Adrenal gland (tissue), 12 donors: ENCODE measurements around the gene ZNF8. TPM values are rescaled to one million over a fixed set of nuclear protein-coding genes. Genes with fewer than 3 reads are reported as not detected.
A peak's percentile ranks its signal among the peaks of the same experiment; 100 is the strongest.

Experiments
- DNase-seq, 7 donors: peaks; one replicate each; pipeline ENCODE4 v3.0.0-alpha.2; 2019 to 2020
- H3K27ac ChIP-seq, 5 donors: fragments of 200-600 bp; sonication (generic) in 4 of 5; 1 replicate in 3 of 5; 2 replicates in 2 of 5; pipeline versions ENCODE4 v1.5.1 to v1.8.0; 2016 to 2020; ENCODE audit warnings: mild to moderate bottlenecking in 1 of 5
- H3K27me3 ChIP-seq: fragments of 200-600 bp; 2 replicates; pipeline ENCODE4 v1.8.0; 2021
- H3K36me3 ChIP-seq, 2 donors: fragments of 200-600 bp; replicated peaks in 1 of 2; 1 replicate in 1 of 2; 2 replicates in 1 of 2; pipeline versions ENCODE4 v1.5.1 to v1.8.0; 2018 to 2022
- H3K4me1 ChIP-seq, 2 donors: fragments of 200-600 bp; replicated peaks in 1 of 2; 1 replicate in 1 of 2; 2 replicates in 1 of 2; pipeline versions ENCODE4 v1.5.1 to v1.8.0; 2018 to 2021
- H3K4me3 ChIP-seq, 4 donors: fragments of 200-600 bp; sonication (generic) in 3 of 4; one replicate each; pipeline ENCODE4 v1.5.1; 2016 to 2018
- H3K9me3 ChIP-seq, 3 donors: fragments of 200-600 bp; sonication (generic) in 1 of 3; replicated peaks in 1 of 3; 1 replicate in 2 of 3; 2 replicates in 1 of 3; pipeline versions ENCODE4 v1.5.1 to v1.8.0; 2016 to 2021
- CTCF ChIP-seq, 6 experiments: fragments of 450-650 bp in 4 of 6; fragments of 200-600 bp in 2 of 6; sonication (generic) in 1 of 6; IDR thresholded peaks; 1 replicate in 5 of 6; 2 replicates in 1 of 6; pipeline versions ENCODE4 v1.5.1 to v1.8.0; 2016 to 2021; ENCODE audit warnings: antibody characterized with exemption in 6 of 6, mild to moderate bottlenecking in 2 of 6, moderate library complexity in 1 of 6
- POLR2A ChIP-seq, 2 donors: fragments of 450-650 bp; IDR thresholded peaks; one replicate each; pipeline ENCODE4 v1.6.1; 2017; ENCODE audit warnings: antibody characterized with exemption in 2 of 2, mild to moderate bottlenecking in 2 of 2, moderate library complexity in 1 of 2
- WGBS, 4 donors: extraction: QIAGEN DNeasy Blood & Tissue Kit in 2 of 4; methylation state at CpG; one replicate each; pipeline versions ENCODE4 v1.1.5 to v1.1.7; 2013 to 2017; 5-methylcytosine and 5-hydroxymethylcytosine counted together
- intact Hi-C, 2 donors: fragments of 100-400 bp; cut with DNase I; formaldehyde crosslinking; loops; one replicate each; pipeline versions ENCODE4 v1.14.1 to v1.15.0; 2022 to 2023
- polyA plus RNA-seq, 3 donors: library from polyadenylated mRNA; stranded (reverse); fragments of 200-250 nt in 2 of 3; fragments of 350-450 nt in 1 of 3; fragmentation: Illumina TruSeq in 1 of 3; extraction: RNeasy Lipid Tissue Mini Kit (QIAGEN cat#74804) in 1 of 3; gene quantifications; one replicate each; pipeline ENCODE4 v1.2.3, GENCODE V29; 2013 to 2014
- total RNA-seq, 9 donors: library from RNA; depleted of rRNA in 4 of 9; stranded (reverse); fragments of >200 nt in 4 of 9; fragments of 120-200 nt in 1 of 9; fragmentation: NEBNext Ultra II Directional in 1 of 9; extraction: Animal tissue kit (Norgen Biotek cat#: 25700) in 1 of 9; gene quantifications; one replicate each; pipeline versions ENCODE4 v1.1.0 to v1.2.4, GENCODE V29; 2013 to 2023
- donor health status: healthy with polysubstance abuse.
- donor health status: Bipolar disorder and iron deficiency.
- donor health status: DM: yes; HTN: yes; CAD: no.
- donor health status: DM: no; HTN: no; CAD: no.
- donor health status: DM: no; HTN: no; CAD: no.
- donor health status: DM: yes; HTN: yes; CAD: no.

The ZNF8 gene
- total and polyA plus RNA-seq, 12 donors, result 1.6 to 8.6 (median 6.6) TPM

DNA sequence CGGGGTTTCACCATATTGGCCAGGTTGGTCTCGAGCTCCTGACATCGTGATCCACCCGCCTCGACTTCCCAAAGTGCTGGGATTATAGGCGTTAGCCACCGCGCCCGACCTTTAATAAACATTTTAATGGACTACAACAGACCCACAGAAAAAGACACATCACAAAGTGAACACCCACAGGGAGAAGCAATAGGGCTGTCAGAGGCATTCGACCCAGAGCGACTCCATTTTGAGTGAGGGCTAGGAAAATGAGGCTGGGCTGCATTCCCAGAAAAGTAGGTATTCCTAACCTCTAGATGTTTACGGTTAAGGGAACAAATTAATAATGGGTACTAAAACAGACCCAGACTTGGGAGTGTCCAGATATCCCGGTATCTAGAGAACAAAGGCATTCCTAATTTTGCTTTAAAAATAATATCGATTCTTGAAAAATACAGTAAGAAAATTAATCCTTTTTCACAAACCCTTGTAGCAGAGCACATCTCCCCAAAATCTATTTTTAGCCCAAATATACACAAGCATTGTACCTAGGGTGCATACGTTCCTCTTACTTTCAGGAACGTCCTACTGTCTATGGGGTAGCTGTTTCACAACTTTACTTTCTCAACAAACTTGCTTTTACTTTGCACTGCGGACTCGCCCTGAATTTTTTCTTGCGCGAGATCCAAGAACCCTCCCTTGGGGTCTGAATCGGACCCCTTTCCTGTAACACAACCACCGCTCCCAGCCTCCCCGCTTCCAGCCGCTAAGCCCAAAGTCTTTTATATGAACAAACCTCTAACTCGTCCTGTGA is 811 bp upstream of the ZNF8 start:
- WGBS, 4 donors, result 40 to 45% (median 44%) methylated on average over 24 to 25 of the region's 25 CpGs
- intact Hi-C loops, result no loop called here
- Histone ChIP-seq H3K27ac (peak overlapping the region; percentile 83 to 96 (median 89)), H3K4me1 (peaks cover 6 to 11% of the 10 kb centered on the region in 2 donors), H3K9me3 (peaks cover 0 to 18% (median 0%) of the 10 kb centered on the region in 3 donors), H3K36me3 (no peaks in the 10 kb centered on the region), H3K27me3 (no peaks in the 10 kb centered on the region), H3K4me3 (peak overlapping the region in 3 of 4 donors; percentile 74 to 75 (median 75))
- no peak for TF ChIP-seq POLR2A (IDR thresholded peaks at IDR 0.05)
- peak in 2 of 6 experiments; percentile 3 to 12 for TF ChIP-seq CTCF (IDR thresholded peaks at IDR 0.05)
- DNase-seq, result peak in 1 of 7 donors; percentile 59

- Histone ChIP-seq H3K9me3 (peaks cover 0 to 5% (median 0%) of the 10 kb centered on the region in 3 donors), H3K27ac (peak overlapping the region; percentile 83 to 96 (median 91)), H3K36me3 (no peaks in the 10 kb centered on the region), H3K4me3 (peak overlapping the region; percentile 21 to 75 (median 52)), H3K27me3 (no peaks in the 10 kb centered on the region), H3K4me1 (peaks cover 6 to 11% of the 10 kb centered on the region in 2 donors)
- intact Hi-C loops, result no loop called here
- TF ChIP-seq CTCF (IDR thresholded peaks at IDR 0.05) (no peak), POLR2A (IDR thresholded peaks at IDR 0.05) (peak in 1 of 2 donors; percentile 11)
- 3 to 14% (median 8%) methylated on average over 25 to 60 of the region's 60 CpGs for WGBS, 4 donors
- DNase-seq, result peak; percentile 83 to 97 (median 93)
Observed at GRCh38 chr19:58279042-58279924, 528 bp downstream of the ZNF8 start.

GRCh38 chr19:58279925-58280316 is 1.2 kb downstream of the ZNF8 start:
- no peak for DNase-seq
- no peaks in the 10 kb centered on the region for H3K36me3 ChIP-seq
- no peak for TF ChIP-seq CTCF (IDR thresholded peaks at IDR 0.05)
- no peak for TF ChIP-seq POLR2A (IDR thresholded peaks at IDR 0.05)
- H3K27me3 ChIP-seq, result no peaks in the 10 kb centered on the region
- intact Hi-C loops, result no loop called here
- H3K4me1 ChIP-seq, result peaks cover 6 to 11% of the 10 kb centered on the region in 2 donors
- H3K4me3 ChIP-seq, result peak overlapping the region in 1 of 4 donors; percentile 75
- no peaks in the 10 kb centered on the region for H3K9me3 ChIP-seq
- peak overlapping the region in 2 of 5 donors; percentile 91 to 92 for H3K27ac ChIP-seq
- WGBS, 4 donors, result 71 to 82% (median 77%) methylated on average over 4 of the region's 4 CpGs

GRCh38 chr19:58284199-58284598 is 5.4 kb downstream of the ZNF8 start:
- Histone ChIP-seq H3K27me3 (no peaks in the 10 kb centered on the region), H3K4me1 (peaks cover 6 to 11% of the 10 kb centered on the region in 2 donors), H3K36me3 (peaks cover 0 to 33% of the 10 kb centered on the region in 2 donors), H3K4me3 (no peak overlapping the region), H3K27ac (no peak overlapping the region), H3K9me3 (no peaks in the 10 kb centered on the region)
- DNase-seq, result no peak
- WGBS, 4 donors, result 94 to 96% (median 95%) methylated on average over 7 of the region's 7 CpGs
- TF ChIP-seq POLR2A (IDR thresholded peaks at IDR 0.05) (no peak), CTCF (IDR thresholded peaks at IDR 0.05) (no peak)
- intact Hi-C loops, result no loop called here
